Fibroblast of skin of left biceps (primary cell): ENCODE data around the gene ASXL1.
A peak's percentile ranks its signal among the peaks of the same experiment; 100 is the strongest.

Experiments used
- DNase-seq, 2 experiments: peaks; one replicate each; pipeline ENCODE4 v3.0.0-alpha.2; 2013; ENCODE audit warnings: low read depth in 2 of 2

Gene ASXL1

DNA sequence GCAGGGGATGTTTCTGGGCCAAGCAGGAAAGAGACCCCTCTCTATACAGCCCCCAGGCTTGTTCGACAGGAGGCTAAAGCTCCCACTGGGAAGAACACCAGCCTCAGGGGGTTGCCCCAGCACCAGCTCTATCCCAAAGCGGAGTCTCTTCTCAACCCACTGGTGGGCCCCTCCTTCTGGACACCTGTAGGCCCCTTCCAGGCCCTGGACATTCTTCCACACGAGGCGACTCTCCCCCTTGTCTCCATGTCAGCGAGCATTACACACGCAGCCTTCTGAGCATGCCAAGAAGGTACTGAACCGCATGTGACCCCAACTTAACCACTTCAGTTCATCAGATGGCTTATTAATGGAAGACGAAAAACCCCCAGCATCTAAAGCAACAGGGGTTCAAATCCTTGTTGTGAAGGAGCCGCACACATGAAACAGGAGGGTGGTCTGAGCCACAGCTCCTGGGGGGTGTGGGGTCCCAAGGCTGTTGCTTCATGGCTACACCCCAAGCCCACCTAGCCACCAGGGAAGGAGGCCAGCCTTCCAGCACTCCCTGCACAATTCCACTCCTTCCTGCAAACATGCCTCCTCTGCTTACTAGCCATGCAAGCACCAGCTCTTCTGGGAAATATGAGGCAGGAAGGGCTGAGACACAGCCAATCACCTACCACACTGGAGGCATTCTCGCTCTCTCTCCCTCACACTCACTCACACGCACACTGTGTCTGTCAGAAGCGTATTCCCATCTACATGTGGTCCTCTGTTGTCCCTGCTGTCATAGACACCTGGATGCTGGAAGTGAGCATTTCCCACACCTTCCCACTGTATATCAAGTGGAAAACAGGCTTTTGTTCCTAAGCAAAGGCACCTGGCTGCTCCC is 122.5 kb downstream of the ASXL1 start:
- no peak for DNase-seq

DNA sequence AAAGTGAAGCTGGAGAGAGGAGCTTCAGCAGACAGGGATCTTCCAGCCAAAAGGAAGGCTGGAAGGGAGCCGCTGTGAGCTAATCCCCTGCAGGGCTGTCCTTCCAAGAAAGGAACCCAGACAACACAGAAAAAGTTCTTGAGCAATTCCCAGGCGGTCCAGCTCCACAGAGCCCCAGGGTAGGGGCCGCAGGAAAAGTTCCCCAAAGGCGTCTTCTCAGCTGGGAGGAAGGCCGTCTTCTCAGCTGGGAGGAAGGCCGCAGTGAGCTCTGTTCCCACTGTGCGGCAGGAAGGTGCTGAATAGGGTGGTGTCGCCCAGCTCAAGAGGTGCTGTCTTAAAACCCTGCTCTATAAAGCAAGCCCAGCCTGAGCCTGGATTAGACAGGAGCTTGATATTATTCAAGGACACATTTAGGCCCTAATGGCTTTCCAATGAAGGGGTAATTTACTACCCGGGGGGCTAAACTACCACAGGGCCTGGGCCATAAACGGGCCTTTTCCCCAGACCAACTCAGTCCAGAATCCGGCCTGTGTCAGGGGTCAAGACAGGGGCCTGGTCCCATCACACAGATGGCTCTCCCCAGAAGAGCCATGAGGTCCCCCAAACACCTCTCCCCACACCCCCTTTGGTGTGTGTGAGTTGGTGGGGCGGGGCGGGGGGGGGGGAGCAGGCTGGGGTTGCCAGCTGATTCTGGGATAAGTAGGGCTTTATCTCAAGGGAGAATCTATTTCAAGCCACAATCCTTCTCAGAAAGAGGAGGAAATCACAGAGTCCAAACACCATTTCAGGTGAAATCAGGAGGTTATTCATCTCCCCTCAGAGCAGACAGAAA is 123.4 kb downstream of the ASXL1 start:
- DNase-seq: no peak

- DNase-seq: no peak
Observed at GRCh38 chr20:32482143-32482441, 124.0 kb downstream of the ASXL1 start.

DNA sequence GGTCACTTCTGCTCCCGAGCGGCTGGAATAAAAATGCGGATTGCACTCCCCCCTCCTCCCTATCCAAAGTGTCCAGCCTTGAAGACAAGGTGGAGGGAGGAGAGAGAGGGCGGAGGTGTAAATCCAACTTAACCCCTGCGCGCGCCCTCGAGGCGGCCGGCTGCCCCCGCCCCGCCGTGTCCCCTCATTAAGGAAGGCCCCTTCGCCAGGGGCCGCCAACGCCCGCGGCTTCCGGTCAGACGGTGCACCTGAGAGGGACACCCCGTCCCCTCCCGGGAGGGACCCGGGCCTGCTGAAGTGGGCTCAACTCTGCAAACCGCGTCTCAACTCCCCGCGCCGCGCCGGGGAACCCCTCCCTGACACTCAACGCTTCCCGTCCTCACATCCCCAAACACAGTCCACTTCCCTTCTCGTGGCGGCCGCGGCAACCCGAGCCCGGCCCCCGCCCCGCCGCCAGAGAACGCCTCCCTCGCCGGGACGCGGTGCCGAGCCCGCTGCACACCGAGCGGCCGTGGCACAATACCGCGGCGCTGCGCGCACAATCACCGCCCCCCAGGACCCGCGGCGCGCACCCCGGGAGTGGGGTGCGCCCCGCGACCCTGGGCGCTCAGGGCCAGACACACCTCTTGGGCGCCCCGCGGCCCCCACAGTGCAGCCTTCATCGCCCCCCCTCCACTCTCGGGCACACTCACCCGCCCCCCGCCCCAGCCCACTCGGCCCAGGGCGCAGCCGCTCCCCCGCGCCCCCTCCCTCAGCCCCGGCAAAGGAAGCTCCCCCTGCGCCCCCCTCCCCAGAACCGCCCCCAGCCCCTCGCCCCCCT is 124.5 kb downstream of the ASXL1 start:
- DNase-seq: no peak

DNA sequence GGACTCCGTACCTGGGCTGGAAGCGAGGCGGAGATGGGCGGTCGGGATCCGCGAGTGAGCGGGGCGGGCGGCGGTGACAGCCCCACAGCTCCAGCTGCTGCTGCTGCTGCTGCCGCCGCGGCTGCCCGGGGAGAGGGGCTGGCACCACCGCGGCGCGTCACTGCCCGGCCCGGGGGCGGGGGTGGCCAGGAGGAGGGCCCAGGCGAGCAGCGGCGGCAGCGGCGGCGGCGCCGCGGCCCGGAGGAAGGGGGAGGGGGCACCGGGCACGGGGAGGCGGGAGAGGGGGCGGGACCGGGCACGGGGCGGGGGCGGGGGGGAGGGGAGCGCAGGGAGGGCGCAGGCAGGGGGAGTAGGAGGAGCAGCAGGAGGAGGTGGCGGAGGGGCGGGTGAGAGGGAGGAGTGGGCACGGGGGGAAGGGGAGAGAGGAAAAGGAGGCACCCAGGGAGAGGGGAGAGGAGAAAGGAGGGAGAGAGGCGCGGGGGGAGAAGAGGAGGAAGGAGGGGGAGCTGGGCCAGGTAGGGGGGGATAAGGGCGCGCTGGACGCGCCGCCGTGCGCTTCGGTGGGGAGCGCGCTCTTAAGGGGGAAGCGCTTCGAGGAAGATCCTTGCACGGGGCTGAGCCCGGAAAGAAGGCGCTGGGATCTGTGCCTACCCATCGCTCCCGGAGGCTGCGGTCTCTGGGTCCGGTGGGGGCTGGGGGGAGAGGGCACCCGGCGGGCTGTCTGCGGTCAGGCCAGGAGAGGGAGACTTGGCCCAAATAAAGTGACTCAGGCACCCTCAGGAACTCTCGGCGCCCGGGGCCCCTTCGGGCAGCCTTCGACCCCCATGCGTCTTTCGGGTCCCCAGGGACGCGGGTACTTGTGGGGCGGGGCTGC is 125.5 kb downstream of the ASXL1 start:
- peak in 1 of 2 experiments; percentile 30 for DNase-seq

DNA sequence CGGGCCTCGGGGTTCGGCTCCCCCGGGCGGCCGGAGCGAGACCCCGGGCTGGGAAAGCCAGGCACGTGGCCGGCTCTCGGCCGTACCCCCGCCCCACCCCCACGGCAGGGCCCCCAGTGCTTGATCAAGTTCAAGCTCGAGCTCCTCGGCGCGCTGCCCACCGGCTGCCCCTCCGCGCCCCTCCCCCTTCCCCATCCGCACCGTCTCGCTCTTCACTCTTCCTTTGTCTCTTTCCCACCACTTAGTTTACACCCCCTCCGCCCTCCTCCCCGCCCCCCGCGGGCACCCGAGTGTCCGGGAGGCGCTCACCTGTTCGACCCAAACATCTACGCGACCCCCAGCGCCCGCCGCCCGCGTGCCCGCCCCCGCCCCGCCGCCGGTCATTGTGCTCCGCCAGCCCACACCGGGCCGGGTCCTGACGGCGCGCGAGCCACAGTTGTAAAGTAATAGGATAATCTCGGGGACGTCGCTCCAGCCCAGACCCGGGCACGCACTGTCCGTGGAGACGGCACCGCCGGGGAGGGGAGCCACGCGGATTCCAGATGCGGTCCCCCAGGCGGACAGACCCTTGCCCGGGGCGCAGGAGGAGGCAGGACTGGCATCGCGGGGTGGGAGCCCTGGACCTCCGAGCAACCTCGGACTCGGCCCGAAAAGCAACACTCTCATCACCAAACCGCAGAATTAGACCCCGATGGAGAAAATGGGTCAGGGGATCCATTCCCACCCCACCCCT is 126.3 kb downstream of the ASXL1 start:
- no peak for DNase-seq

DNA sequence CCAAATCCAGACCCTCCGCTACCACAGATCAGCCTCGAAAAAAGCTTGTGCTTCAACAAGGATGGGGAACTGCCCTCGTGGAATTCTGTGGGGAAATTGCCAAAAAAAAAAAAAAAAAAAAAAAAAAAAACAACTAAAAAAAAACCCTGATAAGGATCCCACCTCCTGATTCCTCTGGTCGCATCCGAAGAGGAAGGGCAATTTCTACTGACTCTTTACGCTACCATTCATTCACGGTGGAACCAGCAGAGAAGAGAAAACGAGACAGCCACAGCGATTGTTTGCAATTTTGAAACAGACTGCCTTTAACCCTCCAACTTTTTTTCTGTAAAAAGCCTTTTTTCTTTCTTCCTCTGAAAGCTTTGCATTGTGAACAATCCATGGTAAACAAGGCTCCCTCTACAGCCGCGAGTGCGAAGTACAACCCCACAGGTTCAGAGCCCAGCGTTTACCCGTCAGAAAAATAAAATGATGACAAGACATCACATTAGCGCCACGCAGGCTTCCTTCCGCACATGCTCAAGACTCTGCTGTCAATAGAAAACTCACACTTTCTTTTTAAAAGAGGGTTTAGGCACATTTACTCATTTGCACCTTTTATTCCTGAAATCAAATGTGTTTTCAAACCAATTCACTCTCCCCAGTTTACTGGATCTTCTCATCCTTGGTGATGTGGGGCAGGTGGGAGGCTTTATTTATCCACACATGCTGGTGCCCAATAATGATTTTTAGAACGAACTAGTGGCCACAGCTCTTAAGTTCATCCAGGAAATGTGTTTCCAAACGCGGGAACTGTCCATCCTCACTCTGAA is 127.0 kb downstream of the ASXL1 start:
- DNase-seq: peak; percentile 63 to 66

GRCh38 chr20:32485770-32486478 is 127.8 kb downstream of the ASXL1 start:
- DNase-seq: no peak

GRCh38 chr20:32487381-32487780 is 129.2 kb downstream of the ASXL1 start:
- no peak for DNase-seq

DNA sequence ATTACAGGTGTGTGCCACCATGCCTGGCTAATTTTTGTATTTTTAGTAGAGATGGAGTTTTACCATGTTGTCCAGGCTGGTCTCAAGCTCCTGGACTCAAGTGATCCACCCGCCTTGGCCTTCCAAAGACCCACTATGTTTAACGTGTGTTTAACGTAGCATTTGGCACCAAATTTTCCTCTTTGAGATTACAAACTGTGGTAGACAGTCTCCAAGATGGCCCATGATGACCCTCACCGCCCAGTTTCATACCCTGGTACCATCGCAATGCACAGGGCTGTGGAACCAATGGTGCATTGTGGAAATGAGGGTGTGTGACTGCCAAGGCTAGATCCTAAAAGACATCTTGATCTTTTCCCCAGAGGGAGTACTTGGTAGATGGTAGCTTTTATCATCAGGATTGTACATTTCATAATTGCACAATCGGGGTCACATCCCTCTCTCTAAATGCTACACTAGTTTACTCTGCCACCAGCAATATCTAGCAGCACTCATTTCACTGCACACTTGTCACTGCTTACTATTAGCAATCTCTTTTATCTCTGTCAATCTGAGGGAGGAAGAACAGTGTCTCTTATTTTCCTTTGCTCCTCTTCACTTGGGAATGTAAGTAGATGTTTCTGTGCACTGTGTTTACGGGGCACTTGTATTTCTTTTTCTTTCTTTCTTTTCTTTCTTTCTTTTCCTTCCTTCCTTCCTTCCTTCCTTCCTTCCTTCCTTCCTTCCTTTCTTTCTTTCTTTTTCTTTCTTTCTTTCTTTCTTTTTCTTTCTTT is 130.1 kb downstream of the ASXL1 start:
- DNase-seq: no peak
